Measurements from ENCODE around the gene LMLN. TPM values are rescaled to one million over a fixed set of nuclear protein-coding genes. Genes with fewer than 3 reads are reported as not detected.

The LMLN gene
- total and polyA plus RNA-seq, 2 of the 13 experiments (the other 11 are each of a cell fraction or from before 2014, with no cell fraction given) = 1.2 to 1.8 TPM

GRCh38 chr3:197959891-197960693 lies at the start of gene LMLN (continued):
- TF ChIP-seq TCF7 (IDR thresholded peaks at IDR 0.05; ENCODE audit: low read depth) (peak; percentile 21; the same call in 1 of the 2 replicates), PAF1 (CRISPR knock-in tag; IDR thresholded peaks at IDR 0.05) (no peak), ERF (CRISPR knock-in tag; IDR thresholded peaks at IDR 0.05) (peak; percentile 59), ZNF30 (CRISPR knock-in tag; IDR thresholded peaks at IDR 0.05) (no peak), ZNF18 (CRISPR knock-in tag; IDR thresholded peaks at IDR 0.05; ENCODE audit: insufficient replicate concordance) (peak; percentile 20), RAD51 (IDR thresholded peaks at IDR 0.05; ENCODE audit: borderline replicate concordance) (peak; percentile 86), KLF9 (CRISPR knock-in tag; IDR thresholded peaks at IDR 0.05; ENCODE audit: low read depth) (0 out of 2 replicates have a peak, but pooled peaks have one; percentile 69), TGIF2 (CRISPR knock-in tag; IDR thresholded peaks at IDR 0.05) (peak; percentile 85; the same call in 1 of the 2 replicates), ZMAT3 (CRISPR knock-in tag; conservative IDR thresholded peaks at IDR 0.05) (peak; percentile 68; the same call in 1 of the 2 replicates), CAMTA2 (CRISPR knock-in tag; IDR thresholded peaks at IDR 0.05; ENCODE audit: borderline replicate concordance) (no peak), HMG20B (CRISPR knock-in tag; conservative IDR thresholded peaks at IDR 0.05) (0 out of 2 replicates have a peak, but pooled peaks have one; percentile 23), FOXK1 (CRISPR knock-in tag; IDR thresholded peaks at IDR 0.05; ENCODE audit: borderline replicate concordance, low read depth) (peak; percentile 45; the same call in 1 of the 2 replicates), MIER3 (CRISPR knock-in tag; IDR thresholded peaks at IDR 0.05; ENCODE audit: borderline replicate concordance) (peak; percentile 48; the same call in 1 of the 2 replicates), MYC (CRISPR knock-in tag; IDR thresholded peaks at IDR 0.05; ENCODE audit: borderline replicate concordance) (peak; percentile 75; the same call in 1 of the 2 replicates), POLR2G (IDR thresholded peaks at IDR 0.05; ENCODE audit: low read depth, low read length) (peak; percentile 69), DRAP1 (CRISPR knock-in tag; IDR thresholded peaks at IDR 0.05) (peak; percentile 71), GABPB1 (CRISPR knock-in tag; IDR thresholded peaks at IDR 0.05) (peak; percentile 79), GATAD2A (CRISPR knock-in tag; IDR thresholded peaks at IDR 0.05) (no peak; the same call in 1 of the 2 replicates), BORCS8-MEF2B (CRISPR knock-in tag; IDR thresholded peaks at IDR 0.05) (peak; percentile 65; the same call in 1 of the 2 replicates)
- TF ChIP-seq, protein P1, sequence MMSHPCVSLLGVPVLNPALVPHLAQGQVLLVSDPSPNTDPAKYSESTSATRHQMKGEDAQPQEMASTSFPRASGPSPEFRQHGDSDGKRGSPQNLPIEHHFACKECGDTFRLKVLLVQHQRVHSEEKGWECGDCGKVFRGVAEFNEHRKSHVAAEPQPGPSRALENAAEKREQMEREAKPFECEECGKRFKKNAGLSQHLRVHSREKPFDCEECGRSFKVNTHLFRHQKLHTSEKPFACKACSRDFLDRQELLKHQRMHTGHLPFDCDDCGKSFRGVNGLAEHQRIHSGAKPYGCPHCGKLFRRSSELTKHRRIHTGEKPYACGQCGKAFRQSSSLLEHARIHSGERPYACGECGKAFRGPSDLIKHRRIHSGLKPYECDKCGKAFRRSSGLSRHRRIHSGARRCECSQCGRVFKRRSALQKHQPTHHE (CRISPR knock-in tag; IDR thresholded peaks at IDR 0.05; ENCODE audit: borderline replicate concordance) = 0 out of 2 replicates have a peak, but pooled peaks have one; percentile 14
- TF ChIP-seq, protein P2, sequence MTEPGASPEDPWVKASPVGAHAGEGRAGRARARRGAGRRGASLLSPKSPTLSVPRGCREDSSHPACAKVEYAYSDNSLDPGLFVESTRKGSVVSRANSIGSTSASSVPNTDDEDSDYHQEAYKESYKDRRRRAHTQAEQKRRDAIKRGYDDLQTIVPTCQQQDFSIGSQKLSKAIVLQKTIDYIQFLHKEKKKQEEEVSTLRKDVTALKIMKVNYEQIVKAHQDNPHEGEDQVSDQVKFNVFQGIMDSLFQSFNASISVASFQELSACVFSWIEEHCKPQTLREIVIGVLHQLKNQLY (CRISPR knock-in tag; IDR thresholded peaks at IDR 0.05) = peak; percentile 69; the same call in 1 of the 2 replicates
- TF ChIP-seq, protein P3, sequence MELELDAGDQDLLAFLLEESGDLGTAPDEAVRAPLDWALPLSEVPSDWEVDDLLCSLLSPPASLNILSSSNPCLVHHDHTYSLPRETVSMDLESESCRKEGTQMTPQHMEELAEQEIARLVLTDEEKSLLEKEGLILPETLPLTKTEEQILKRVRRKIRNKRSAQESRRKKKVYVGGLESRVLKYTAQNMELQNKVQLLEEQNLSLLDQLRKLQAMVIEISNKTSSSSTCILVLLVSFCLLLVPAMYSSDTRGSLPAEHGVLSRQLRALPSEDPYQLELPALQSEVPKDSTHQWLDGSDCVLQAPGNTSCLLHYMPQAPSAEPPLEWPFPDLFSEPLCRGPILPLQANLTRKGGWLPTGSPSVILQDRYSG (CRISPR knock-in tag; IDR thresholded peaks at IDR 0.05) = no peak
- TF ChIP-seq, protein P4, sequence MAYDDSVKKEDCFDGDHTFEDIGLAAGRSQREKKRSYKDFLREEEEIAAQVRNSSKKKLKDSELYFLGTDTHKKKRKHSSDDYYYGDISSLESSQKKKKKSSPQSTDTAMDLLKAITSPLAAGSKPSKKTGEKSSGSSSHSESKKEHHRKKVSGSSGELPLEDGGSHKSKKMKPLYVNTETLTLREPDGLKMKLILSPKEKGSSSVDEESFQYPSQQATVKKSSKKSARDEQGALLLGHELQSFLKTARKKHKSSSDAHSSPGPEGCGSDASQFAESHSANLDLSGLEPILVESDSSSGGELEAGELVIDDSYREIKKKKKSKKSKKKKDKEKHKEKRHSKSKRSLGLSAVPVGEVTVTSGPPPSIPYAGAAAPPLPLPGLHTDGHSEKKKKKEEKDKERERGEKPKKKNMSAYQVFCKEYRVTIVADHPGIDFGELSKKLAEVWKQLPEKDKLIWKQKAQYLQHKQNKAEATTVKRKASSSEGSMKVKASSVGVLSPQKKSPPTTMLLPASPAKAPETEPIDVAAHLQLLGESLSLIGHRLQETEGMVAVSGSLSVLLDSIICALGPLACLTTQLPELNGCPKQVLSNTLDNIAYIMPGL (CRISPR knock-in tag; IDR thresholded peaks at IDR 0.05; ENCODE audit: borderline replicate concordance in 1 of 2, low read depth in 1 of 2) = peak; percentile 59 to 67; a peak in 3 of 4 replicates

All from HepG2 (cell line).